ENCODE measurements around the gene FAM13C. TPM values are rescaled to one million over a fixed set of nuclear protein-coding genes. Genes with fewer than 3 reads are reported as not detected.
"Not testable (repeated sequence)": the region's sequence is repeated elsewhere in the genome, so short reads cannot be mapped to it uniquely, and the experiment has no call there.

The FAM13C gene
- total RNA-seq, 4 donors from 2014 or later: 2.8 to 26.9 (median 7.1) TPM

GRCh38 chr10:59225211-59225610 lies 137.1 kb downstream of the FAM13C start:
- no peak overlapping the region for H3K4me3 ChIP-seq
- no peak overlapping the region for H3K27ac ChIP-seq
- no peak for DNase-seq
- TF ChIP-seq CTCF (IDR thresholded peaks at IDR 0.05) (no peak), POLR2A (IDR thresholded peaks at IDR 0.05) (no peak)
- intact Hi-C loops (cut with DNase I): no loop called here
- H3K4me1 ChIP-seq: no peaks in the 10 kb centered on the region
- no peaks in the 10 kb centered on the region for H3K9me3 ChIP-seq
- H3K36me3 ChIP-seq: no peaks in the 10 kb centered on the region
- H3K27me3 ChIP-seq: no peaks in the 10 kb centered on the region

- H3K36me3 ChIP-seq; DNase-seq; H3K4me1 ChIP-seq; H3K27me3 ChIP-seq; H3K9me3 ChIP-seq; intact Hi-C loops (cut with DNase I); H3K27ac ChIP-seq; H3K4me3 ChIP-seq: not testable (repeated sequence)
- WGBS, 2 donors: 74 to 91% methylated on average over 2 of the region's 2 CpGs
Observed at GRCh38 chr10:59223597-59223996, 138.8 kb downstream of the FAM13C start.

- Histone ChIP-seq H3K4me3 (no peak overlapping the region), H3K4me1 (no peaks in the 10 kb centered on the region), H3K36me3 (no peaks in the 10 kb centered on the region), H3K27me3 (no peaks in the 10 kb centered on the region), H3K9me3 (no peaks in the 10 kb centered on the region), H3K27ac (no peak overlapping the region)
- intact Hi-C loops (cut with DNase I): no loop called here
- no peak for DNase-seq
- no peak for TF ChIP-seq CTCF (IDR thresholded peaks at IDR 0.05)
- no peak for TF ChIP-seq POLR2A (IDR thresholded peaks at IDR 0.05)
Observed at GRCh38 chr10:59222788-59223187, 139.6 kb downstream of the FAM13C start.

GRCh38 chr10:59216178-59216869 lies 146.0 kb downstream of the FAM13C start:
- Histone ChIP-seq H3K9me3 (no peaks in the 10 kb centered on the region), H3K27me3 (no peaks in the 10 kb centered on the region), H3K4me1 (no peaks in the 10 kb centered on the region), H3K36me3 (no peaks in the 10 kb centered on the region), H3K4me3 (no peak overlapping the region), H3K27ac (no peak overlapping the region)
- 60 to 64% methylated on average over 4 of the region's 4 CpGs for WGBS, 2 donors
- DNase-seq: no peak
- intact Hi-C loops (cut with DNase I): no loop called here
- TF ChIP-seq POLR2A (IDR thresholded peaks at IDR 0.05): no peak
- no peak for TF ChIP-seq CTCF (IDR thresholded peaks at IDR 0.05)

- TF ChIP-seq CTCF (IDR thresholded peaks at IDR 0.05) (no peak), POLR2A (IDR thresholded peaks at IDR 0.05) (no peak)
- no peak overlapping the region for H3K4me3 ChIP-seq
- intact Hi-C loops (cut with DNase I): no loop called here
- no peak for DNase-seq
- no peaks in the 10 kb centered on the region for H3K4me1 ChIP-seq
- no peaks in the 10 kb centered on the region for H3K9me3 ChIP-seq
- WGBS, 2 donors: 83 to 96% methylated on average over 1 of the region's 1 CpG
- no peaks in the 10 kb centered on the region for H3K36me3 ChIP-seq
- no peak overlapping the region for H3K27ac ChIP-seq
- no peaks in the 10 kb centered on the region for H3K27me3 ChIP-seq
Observed at GRCh38 chr10:59214160-59214559, 148.2 kb downstream of the FAM13C start.

- no peak overlapping the region for H3K27ac ChIP-seq
- DNase-seq: no peak
- no peaks in the 10 kb centered on the region for H3K4me1 ChIP-seq
- intact Hi-C loops (cut with DNase I): no loop called here
- H3K36me3 ChIP-seq: no peaks in the 10 kb centered on the region
- WGBS, 2 donors: 78 to 85% methylated on average over 2 of the region's 2 CpGs
- no peaks in the 10 kb centered on the region for H3K27me3 ChIP-seq
- TF ChIP-seq CTCF (IDR thresholded peaks at IDR 0.05): no peak
- TF ChIP-seq POLR2A (IDR thresholded peaks at IDR 0.05): no peak
- no peaks in the 10 kb centered on the region for H3K9me3 ChIP-seq
- no peak overlapping the region for H3K4me3 ChIP-seq
Observed at GRCh38 chr10:59212301-59212798, 150.0 kb downstream of the FAM13C start.
